SK-N-SH treated with all-trans-retinoic acid at 6 μM for 48 hours (cell line): ENCODE results near the gene ERBB3.

Experiments
- ATAC-seq: fragments of 200-7000 bp; cut with Tn5 transposase; 3 replicates; pipeline ENCODE4 v1.9.1; 2020; ENCODE audit warnings: mild to moderate bottlenecking, moderate library complexity
- ARNTL ChIP-seq: fragments of 450-650 bp; formaldehyde crosslinking; IDR thresholded peaks from 2 replicates; pipeline ENCODE4 v1.5.0; 2020; ENCODE audit warnings: low read depth, mild to moderate bottlenecking, moderate library complexity, borderline replicate concordance
- BACH2 ChIP-seq: fragments of 250-450 bp; sonication (Bioruptor Pico); IDR thresholded peaks from 2 replicates; pipeline ENCODE4 v1.9.0; 2021; ENCODE audit warnings: mild to moderate bottlenecking, borderline replicate concordance
- CREB5 ChIP-seq: fragments of 250-450 bp; sonication (Bioruptor Pico); IDR thresholded peaks from 2 replicates; pipeline ENCODE4 v1.5.1; 2020; ENCODE audit warnings: low read depth, mild to moderate bottlenecking, moderate library complexity
- CSDC2 ChIP-seq: fragments of 250-450 bp; sonication (Bioruptor Pico); IDR thresholded peaks from 2 replicates; pipeline ENCODE4 v1.5.0; 2020; ENCODE audit warnings: mild to moderate bottlenecking, moderate library complexity
- CSRNP3 ChIP-seq: fragments of 250-450 bp; sonication (Bioruptor Pico); IDR thresholded peaks from 2 replicates; pipeline ENCODE4 v1.5.1; 2021; ENCODE audit warnings: mild to moderate bottlenecking, moderate library complexity
- ESRRG ChIP-seq: fragments of 250-450 bp; sonication (Bioruptor Pico); IDR thresholded peaks from 2 replicates; pipeline ENCODE4 v1.6.1; 2021; ENCODE audit warnings: mild to moderate bottlenecking
- GLIS3 ChIP-seq: fragments of 250-450 bp; sonication (Bioruptor Pico); IDR thresholded peaks from 2 replicates; pipeline ENCODE4 v1.5.0; 2020; ENCODE audit warnings: mild to moderate bottlenecking, moderate library complexity
- ISL1 ChIP-seq: fragments of 250-450 bp; sonication (Bioruptor Pico); IDR thresholded peaks from 2 replicates; pipeline ENCODE4 v2.1.2; 2022; ENCODE audit warnings: mild to moderate bottlenecking, moderate library complexity
- OSR1 ChIP-seq: fragments of 250-450 bp; sonication (Bioruptor Pico); IDR thresholded peaks from 2 replicates; pipeline ENCODE4 v1.8.0; 2022; ENCODE audit warnings: moderate library complexity, mild to moderate bottlenecking, inconsistent platforms
- PATZ1 ChIP-seq: fragments of 250-450 bp; sonication (Bioruptor Pico); IDR thresholded peaks from 2 replicates; pipeline ENCODE4 v1.8.0; 2020; ENCODE audit warnings: mild to moderate bottlenecking, moderate library complexity, borderline replicate concordance
- POU6F1 ChIP-seq: fragments of 250-450 bp; sonication (Bioruptor Pico); IDR thresholded peaks from 2 replicates; pipeline ENCODE4 v1.8.0; 2021; ENCODE audit warnings: low read depth, mild to moderate bottlenecking, moderate library complexity, borderline replicate concordance
- PPARA ChIP-seq: fragments of 250-450 bp; sonication (Bioruptor Pico); IDR thresholded peaks from 2 replicates; pipeline ENCODE4 v1.5.0; 2020; ENCODE audit warnings: mild to moderate bottlenecking, borderline replicate concordance
- RARB ChIP-seq: fragments of 250-450 bp; sonication (Bioruptor Pico); IDR thresholded peaks from 2 replicates; pipeline ENCODE4 v1.8.0; 2021; ENCODE audit warnings: mild to moderate bottlenecking, moderate library complexity
- SNAI2 ChIP-seq: fragments of 250-450 bp; sonication (Bioruptor Pico); IDR thresholded peaks from 2 replicates; pipeline ENCODE4 v1.5.0; 2020; ENCODE audit warnings: mild to moderate bottlenecking, moderate library complexity
- TCF4 ChIP-seq: fragments of 250-450 bp; sonication (Bioruptor Pico); IDR thresholded peaks from 2 replicates; pipeline ENCODE4 v1.8.0; 2021; ENCODE audit warnings: mild to moderate bottlenecking, moderate library complexity, borderline replicate concordance
- TOX ChIP-seq: fragments of 250-450 bp; sonication (Bioruptor Pico); IDR thresholded peaks from 2 replicates; pipeline ENCODE4 v1.8.0; 2021; ENCODE audit warnings: mild to moderate bottlenecking, moderate library complexity, borderline replicate concordance
- TSHZ2 ChIP-seq: fragments of 250-450 bp; sonication (Bioruptor Pico); IDR thresholded peaks from 2 replicates; pipeline ENCODE4 v1.5.0; 2020; ENCODE audit warnings: mild to moderate bottlenecking, moderate library complexity
- ZC3H10 ChIP-seq: fragments of 250-450 bp; sonication (Bioruptor Pico); IDR thresholded peaks from 2 replicates; pipeline ENCODE4 v1.5.1; 2021; ENCODE audit warnings: mild to moderate bottlenecking, moderate library complexity
- ZFP3 ChIP-seq: fragments of 250-450 bp; sonication (Bioruptor Pico); IDR thresholded peaks from 2 replicates; pipeline ENCODE4 v1.5.0; 2020; ENCODE audit warnings: mild to moderate bottlenecking, moderate library complexity
- ZFP30 ChIP-seq: fragments of 450-650 bp; formaldehyde crosslinking; IDR thresholded peaks from 2 replicates; pipeline ENCODE4 v1.5.0; 2022; ENCODE audit warnings: mild to moderate bottlenecking, moderate library complexity
- ZNF565 ChIP-seq: fragments of 450-650 bp; formaldehyde crosslinking; conservative IDR thresholded peaks from 2 replicates; pipeline ENCODE4 v1.5.0; 2020; ENCODE audit warnings: low read depth, mild to moderate bottlenecking, moderate library complexity
- ZNF70 ChIP-seq: fragments of 450-650 bp; formaldehyde crosslinking; IDR thresholded peaks from 2 replicates; pipeline ENCODE4 v1.5.0; 2020; ENCODE audit warnings: mild to moderate bottlenecking, moderate library complexity
- ZNF8 ChIP-seq: fragments of 450-650 bp; formaldehyde crosslinking; IDR thresholded peaks from 2 replicates; pipeline ENCODE4 v1.5.0; 2020; ENCODE audit warnings: mild to moderate bottlenecking, moderate library complexity

The ERBB3 gene

GRCh38 chr12:56143217-56143616 lies 63.3 kb downstream of the ERBB3 start:
- ATAC-seq = no peak
- TF ChIP-seq PATZ1 (CRISPR knock-in tag) (no peak), ESRRG (CRISPR knock-in tag) (no peak), GLIS3 (CRISPR knock-in tag) (no peak), POU6F1 (no peak), SNAI2 (CRISPR knock-in tag) (no peak), ZFP30 (no peak), TCF4 (CRISPR knock-in tag) (no peak), ARNTL (CRISPR knock-in tag) (no peak), ZNF565 (CRISPR knock-in tag) (no peak), OSR1 (CRISPR knock-in tag) (no peak), ZFP3 (CRISPR knock-in tag) (no peak), CREB5 (CRISPR knock-in tag) (no peak), CSRNP3 (no peak)

- ATAC-seq = no peak
- TF ChIP-seq ISL1 (no peak), ZNF565 (CRISPR knock-in tag) (no peak), ESRRG (CRISPR knock-in tag) (no peak), ZNF8 (no peak), TOX (CRISPR knock-in tag) (no peak), OSR1 (CRISPR knock-in tag) (no peak), TSHZ2 (no peak), SNAI2 (CRISPR knock-in tag) (no peak), BACH2 (no peak), GLIS3 (CRISPR knock-in tag) (no peak), CSDC2 (no peak), ZFP3 (CRISPR knock-in tag) (no peak), PATZ1 (CRISPR knock-in tag) (no peak), RARB (CRISPR knock-in tag) (no peak), ZFP30 (no peak), POU6F1 (no peak), ZC3H10 (CRISPR knock-in tag) (no peak), ZNF70 (CRISPR knock-in tag) (no peak), PPARA (CRISPR knock-in tag) (no peak), TCF4 (CRISPR knock-in tag) (no peak)
Observed at GRCh38 chr12:56143870-56144269, 63.9 kb downstream of the ERBB3 start.
